Measurements from ENCODE around the gene TRIL.

DNA sequence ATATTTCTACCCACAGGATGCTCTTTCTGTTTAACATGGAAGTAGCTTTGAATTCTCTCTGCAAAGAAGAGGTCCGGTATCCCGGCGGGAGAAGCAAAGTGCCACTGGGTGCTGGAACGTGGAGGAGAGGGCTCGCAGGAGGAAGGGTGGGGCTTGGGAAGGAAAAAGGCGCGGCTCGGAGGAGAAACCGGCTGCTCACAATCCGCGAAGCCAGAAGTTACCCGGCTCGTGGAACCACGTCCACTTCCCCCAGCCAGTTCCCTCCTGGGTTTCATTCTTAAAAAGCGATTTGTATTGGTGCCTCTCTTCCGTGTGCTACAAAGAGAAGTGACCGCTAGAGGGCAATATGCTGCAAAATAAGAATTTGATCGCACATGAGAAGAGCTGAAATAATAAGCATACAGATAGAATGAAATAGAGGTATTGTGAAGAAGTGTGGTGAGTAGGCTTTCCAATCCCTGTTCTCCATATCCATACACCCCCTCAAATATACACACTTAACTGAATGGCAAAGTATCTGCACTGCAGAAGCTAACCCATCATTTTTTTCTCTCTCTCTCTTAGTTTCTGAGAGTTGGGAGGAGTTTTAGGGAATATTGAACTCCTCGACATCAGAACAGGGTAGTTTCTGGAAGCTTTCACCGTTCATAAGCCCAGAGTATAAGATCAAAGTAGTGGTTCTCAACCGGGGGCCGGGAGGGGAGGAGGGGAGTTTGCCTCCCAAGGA, 31.1 kb downstream of the TRIL start:
- TF ChIP-seq, protein P1, sequence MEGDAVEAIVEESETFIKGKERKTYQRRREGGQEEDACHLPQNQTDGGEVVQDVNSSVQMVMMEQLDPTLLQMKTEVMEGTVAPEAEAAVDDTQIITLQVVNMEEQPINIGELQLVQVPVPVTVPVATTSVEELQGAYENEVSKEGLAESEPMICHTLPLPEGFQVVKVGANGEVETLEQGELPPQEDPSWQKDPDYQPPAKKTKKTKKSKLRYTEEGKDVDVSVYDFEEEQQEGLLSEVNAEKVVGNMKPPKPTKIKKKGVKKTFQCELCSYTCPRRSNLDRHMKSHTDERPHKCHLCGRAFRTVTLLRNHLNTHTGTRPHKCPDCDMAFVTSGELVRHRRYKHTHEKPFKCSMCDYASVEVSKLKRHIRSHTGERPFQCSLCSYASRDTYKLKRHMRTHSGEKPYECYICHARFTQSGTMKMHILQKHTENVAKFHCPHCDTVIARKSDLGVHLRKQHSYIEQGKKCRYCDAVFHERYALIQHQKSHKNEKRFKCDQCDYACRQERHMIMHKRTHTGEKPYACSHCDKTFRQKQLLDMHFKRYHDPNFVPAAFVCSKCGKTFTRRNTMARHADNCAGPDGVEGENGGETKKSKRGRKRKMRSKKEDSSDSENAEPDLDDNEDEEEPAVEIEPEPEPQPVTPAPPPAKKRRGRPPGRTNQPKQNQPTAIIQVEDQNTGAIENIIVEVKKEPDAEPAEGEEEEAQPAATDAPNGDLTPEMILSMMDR (IDR thresholded peaks at IDR 0.05), result peak; percentile 78 to 88 (median 85)
- TF ChIP-seq POLR2A (IDR thresholded peaks at IDR 0.05), result no peak

All from esophagus squamous epithelium (tissue), 4 donors.